Cardiac muscle cell (in vitro differentiated cells and primary cell): ENCODE results near the gene ANKRD44. TPM values are rescaled to one million over a fixed set of nuclear protein-coding genes. Genes with fewer than 3 reads are reported as not detected.

Source experiments
- DNase-seq, 2 donors: peaks; one replicate each; pipeline versions ENCODE4 v3.0.0 to v3.0.0-alpha.2; 2010 to 2017; ENCODE audit warnings: low read depth in 1 of 2, low spot score in 1 of 2
- H3K27ac ChIP-seq: fragments of 200-600 bp; sonication (generic); 2 replicates; pipeline ENCODE4 v1.5.1; 2016
- H3K27me3 ChIP-seq: fragments of 200-600 bp; sonication (generic); 2 replicates; pipeline ENCODE4 v1.6.0; 2016; ENCODE audit warnings: control low read depth
- H3K36me3 ChIP-seq: fragments of 200-600 bp; sonication (generic); 2 replicates; pipeline ENCODE4 v1.5.1; 2016; ENCODE audit warnings: control low read depth
- H3K4me1 ChIP-seq: fragments of 200-600 bp; sonication (generic); 2 replicates; pipeline ENCODE4 v1.8.1; 2017; ENCODE audit warnings: low read depth, mild to moderate bottlenecking, mixed run types
- H3K4me3 ChIP-seq: fragments of 200-600 bp; sonication (generic); 2 replicates; pipeline ENCODE4 v1.5.1; 2016; ENCODE audit warnings: mild to moderate bottlenecking
- H3K9me3 ChIP-seq: fragments of 200-600 bp; sonication (generic); 2 replicates; pipeline ENCODE4 v1.5.1; 2017; ENCODE audit warnings: low read depth, mild to moderate bottlenecking, control low read depth
- CTCF ChIP-seq: IDR thresholded peaks from 2 replicates; pipeline ENCODE4 v1.5.1; 2012; ENCODE audit warnings: low read depth, mild to moderate bottlenecking, low read length
- polyA plus RNA-seq: library from polyadenylated mRNA; unstranded; fragments of >200 nt; fragmentation: Nextera tagmentation; extraction: Ambion mirVana; gene quantifications from 2 replicates; pipeline ENCODE4 v1.2.1, GENCODE V29; 2016
- total RNA-seq: library from RNA; depleted of rRNA; stranded (reverse); fragments of >200 nt; gene quantifications from 2 replicates; pipeline ENCODE4 v1.2.3, GENCODE V29; 2016

Gene ANKRD44
- total and polyA plus RNA-seq, 2 experiments from 2014 or later = 4.0 to 5.0 TPM

DNA sequence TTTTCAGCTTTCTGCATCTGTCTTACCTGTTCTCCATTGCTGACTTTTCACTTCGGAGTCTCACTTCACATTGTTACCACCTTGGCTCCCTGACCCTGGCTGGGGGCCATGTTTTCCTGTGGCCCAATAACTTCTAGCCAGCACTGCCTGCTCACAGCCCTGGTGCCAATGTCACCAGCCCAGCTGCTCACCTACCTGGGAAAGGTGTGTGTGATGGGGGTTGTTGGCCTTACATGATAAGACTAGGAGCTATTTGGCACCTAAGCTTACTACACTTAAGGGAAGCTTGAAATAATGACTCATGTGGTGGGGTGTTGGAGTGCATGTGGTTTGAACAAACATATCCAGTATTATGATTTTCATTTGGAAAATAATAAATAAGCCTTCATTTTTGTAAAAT, 346.6 kb downstream of the ANKRD44 start:
- H3K4me1 ChIP-seq = no peaks in the 10 kb centered on the region
- H3K27ac ChIP-seq = no peak overlapping the region
- no peak for DNase-seq
- H3K27me3 ChIP-seq = no peaks in the 10 kb centered on the region
- H3K9me3 ChIP-seq = no peaks in the 10 kb centered on the region
- no peak for TF ChIP-seq CTCF
- no peaks in the 10 kb centered on the region for H3K36me3 ChIP-seq
- no peak overlapping the region for H3K4me3 ChIP-seq

DNA sequence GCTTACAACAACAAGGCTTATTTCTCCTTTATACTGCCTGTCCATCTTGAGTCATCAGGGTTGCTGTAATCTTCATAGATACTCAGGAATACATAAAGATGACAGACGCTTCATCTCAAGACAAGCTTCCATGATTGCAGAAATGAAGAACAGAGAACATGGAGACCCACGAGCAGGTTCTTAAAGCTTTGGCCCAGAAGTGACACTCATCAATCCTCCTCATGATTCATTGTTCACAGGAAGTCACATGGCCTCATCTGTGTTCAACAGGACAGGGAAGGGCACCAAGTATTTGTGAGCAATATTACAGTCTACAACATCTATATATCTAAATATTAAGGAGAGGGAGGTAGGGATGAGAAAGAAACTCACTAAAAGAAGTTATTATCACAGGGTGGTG, 347.5 kb downstream of the ANKRD44 start:
- Histone ChIP-seq H3K36me3 (no peaks in the 10 kb centered on the region), H3K27ac (no peak overlapping the region), H3K4me3 (no peak overlapping the region), H3K4me1 (no peaks in the 10 kb centered on the region), H3K9me3 (no peaks in the 10 kb centered on the region), H3K27me3 (no peaks in the 10 kb centered on the region)
- TF ChIP-seq CTCF = no peak
- DNase-seq = no peak

DNA sequence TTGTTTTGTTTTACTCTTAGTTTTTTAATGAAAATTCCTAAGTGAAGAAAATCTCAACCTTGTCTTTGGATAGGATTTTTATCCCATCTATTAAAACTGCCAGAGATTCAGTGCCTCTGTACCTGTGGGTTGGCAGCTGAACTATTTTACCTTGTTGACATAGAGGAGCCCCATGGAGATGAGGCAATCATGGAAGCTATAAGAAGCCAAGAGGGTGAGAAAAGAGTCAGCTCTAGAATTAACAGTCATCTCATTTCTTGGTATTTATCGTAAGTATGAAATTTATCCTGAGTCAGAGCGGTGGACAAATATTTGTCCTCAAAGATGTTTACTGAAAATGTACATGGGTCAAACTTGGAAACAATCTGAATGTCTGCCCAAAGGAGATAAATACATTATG, 348.3 kb downstream of the ANKRD44 start:
- no peak overlapping the region for H3K4me3 ChIP-seq
- no peaks in the 10 kb centered on the region for H3K9me3 ChIP-seq
- no peak for DNase-seq
- no peaks in the 10 kb centered on the region for H3K36me3 ChIP-seq
- no peaks in the 10 kb centered on the region for H3K4me1 ChIP-seq
- no peak overlapping the region for H3K27ac ChIP-seq
- TF ChIP-seq CTCF = no peak
- no peaks in the 10 kb centered on the region for H3K27me3 ChIP-seq

DNA sequence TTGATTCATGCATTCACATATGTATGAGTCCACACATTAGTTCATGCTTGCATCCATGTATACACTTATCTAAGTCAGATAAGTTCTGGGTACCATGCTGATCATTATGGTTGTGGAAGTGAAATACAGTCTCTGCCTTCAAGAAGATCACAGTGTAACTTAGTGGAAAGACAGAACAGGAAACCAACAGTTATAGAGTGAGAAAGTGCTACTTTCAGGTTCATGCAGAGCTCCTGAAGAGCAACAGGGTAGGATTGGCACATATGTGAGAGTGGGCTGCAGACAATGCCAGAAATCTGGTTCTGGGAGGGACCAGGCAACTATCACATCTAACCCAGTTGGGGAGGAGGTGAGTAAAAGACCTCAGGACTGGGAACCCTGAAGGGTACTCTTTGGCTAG, 348.7 kb downstream of the ANKRD44 start:
- TF ChIP-seq CTCF = no peak
- no peak for DNase-seq
- Histone ChIP-seq H3K9me3 (no peaks in the 10 kb centered on the region), H3K4me1 (no peaks in the 10 kb centered on the region), H3K27me3 (no peaks in the 10 kb centered on the region), H3K27ac (no peak overlapping the region), H3K4me3 (no peak overlapping the region), H3K36me3 (no peaks in the 10 kb centered on the region)

- no peak overlapping the region for H3K4me3 ChIP-seq
- TF ChIP-seq CTCF = no peak
- H3K27me3 ChIP-seq = no peaks in the 10 kb centered on the region
- H3K4me1 ChIP-seq = no peaks in the 10 kb centered on the region
- no peaks in the 10 kb centered on the region for H3K36me3 ChIP-seq
- no peaks in the 10 kb centered on the region for H3K9me3 ChIP-seq
- H3K27ac ChIP-seq = no peak overlapping the region
- DNase-seq = peak in 1 of 2 donors; percentile 66
Measured at GRCh38 chr2:196959734-196960338, 350.7 kb downstream of the ANKRD44 start.
